Loucy (cell line): ENCODE measurements around the gene FAM171A2.
"Not testable (repeated sequence)": the region's sequence is repeated elsewhere in the genome, so short reads cannot be mapped to it uniquely, and the experiment has no call there.

ENCODE experiments used
- CTCF ChIP-seq: fragments of 200-600 bp; sonication (generic); conservative IDR thresholded peaks from 2 replicates; pipeline ENCODE4 v1.5.1; 2014; ENCODE audit warnings: mild to moderate bottlenecking, antibody characterized with exemption, low read length
- EZH2phosphoT487 ChIP-seq: fragments of 200-600 bp; IDR thresholded peaks from 2 replicates; pipeline ENCODE4 v1.6.1; 2018; ENCODE audit warnings: antibody characterized with exemption, mild to moderate bottlenecking, moderate library complexity, borderline replicate concordance

DNA sequence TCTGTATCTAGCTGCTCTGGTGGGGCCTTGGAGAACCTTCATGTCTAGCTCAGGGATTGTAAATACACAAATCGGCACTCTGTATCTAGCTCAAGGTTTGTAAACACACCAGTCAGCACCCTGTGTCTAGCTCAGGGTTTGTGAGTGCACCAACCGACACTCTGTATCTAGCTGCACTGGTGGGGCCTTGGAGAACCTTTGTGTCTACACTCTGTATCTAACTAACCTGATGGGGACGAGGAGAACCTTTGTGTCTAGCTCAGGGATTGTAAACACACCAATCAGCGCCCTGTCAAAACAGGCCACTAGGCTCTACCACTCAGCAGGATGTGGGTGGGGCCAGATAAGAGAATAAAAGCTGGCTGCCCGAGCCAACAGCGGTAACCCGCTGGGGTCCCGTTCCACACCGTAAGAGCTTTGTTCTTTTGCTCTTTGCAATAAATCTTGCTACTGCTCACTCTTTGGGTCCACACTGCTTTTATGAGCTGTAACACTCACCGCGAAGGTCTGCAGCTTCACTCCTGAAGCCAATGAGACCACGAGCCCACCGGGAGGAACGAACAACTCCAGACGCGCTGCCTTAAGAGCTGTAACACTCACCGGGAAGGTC is 5.9 kb upstream of the FAM171A2 start:
- not testable (repeated sequence) for TF ChIP-seq CTCF, EZH2phosphoT487
